Endothelial cell of umbilical vein (primary cell): ENCODE data around the gene TDRD10. TPM values are rescaled to one million over a fixed set of nuclear protein-coding genes. Genes with fewer than 3 reads are reported as not detected.

Experiments
- BruUV-seq: library from RNA; stranded (reverse); fragments of 400-500 nt; replicated peaks from 2 replicates; lab custom pipeline; 2021; lab: Mats Ljungman, UMichigan
- CTCF ChIA-PET: fragments of 300-600, 350-600 bp; sonication (Branson Sonifier 250); formaldehyde crosslinking; loops from one replicate; lab custom pipeline; 2021; ENCODE audit warnings: antibody characterized with exemption, inconsistent platforms; lab: Charles Lee
- POLR2A ChIA-PET: fragments of 300-600, 350-600 bp; sonication (Branson Sonifier 250); formaldehyde crosslinking; loops from one replicate; lab custom pipeline; 2021; ENCODE audit warnings: antibody characterized with exemption, inconsistent platforms; lab: Charles Lee
- DNase-seq: peaks from one replicate; pipeline ENCODE4 v3.0.0-alpha.2; 2011; ENCODE audit warnings: low read depth, low spot score
- FAIRE-seq: peaks from 2 replicates; lab custom pipeline; 2011; peaks lifted over from hg19 to GRCh38; lab: Jason Lieb, UNC
- H2AFZ ChIP-seq: 2 replicates; pipeline ENCODE4 v1.6.0; 2012; ENCODE audit warnings: low read depth, low read length, control low read depth, inconsistent platforms
- H3K27ac ChIP-seq: 2 replicates; pipeline ENCODE4 v1.5.1; 2011; ENCODE audit warnings: low read depth, mild to moderate bottlenecking, control low read depth, low read length, moderate library complexity; ENCODE audit not compliant: insufficient read depth
- H3K27me3 ChIP-seq, 2 experiments: 2 replicates each; pipeline versions ENCODE4 v1.6.0 to v1.6.1; 2011; ENCODE audit warnings: low read length in 2 of 2, mixed read lengths in 1 of 2; ENCODE audit not compliant: control insufficient read depth in 2 of 2, insufficient read depth in 2 of 2
- H3K36me3 ChIP-seq, 2 experiments: 2 replicates in 1 of 2; 3 replicates in 1 of 2; pipeline ENCODE4 v1.5.1; 2011; ENCODE audit warnings: low read length in 2 of 2, mild to moderate bottlenecking in 1 of 2, moderate library complexity in 1 of 2; ENCODE audit not compliant: control insufficient read depth in 2 of 2, insufficient read depth in 2 of 2; ENCODE audit errors: extremely low read depth in 1 of 2
- H3K4me1 ChIP-seq: 3 replicates; pipeline ENCODE4 v1.5.1; 2011; ENCODE audit warnings: mild to moderate bottlenecking, low read length; ENCODE audit not compliant: control insufficient read depth, insufficient read depth; ENCODE audit errors: extremely low read depth
- H3K4me2 ChIP-seq: 2 replicates; pipeline ENCODE4 v1.6.1; 2011; ENCODE audit warnings: low read length, control low read depth, mixed read lengths; ENCODE audit not compliant: insufficient read depth
- H3K4me3 ChIP-seq, 3 experiments: fragments of 200-600 bp in 1 of 3; sonication (generic), shearing (Covaris generic) in 1 of 3; replicated peaks in 1 of 3; 2 replicates each; pipeline ENCODE4 v1.5.1; 2011 to 2016; ENCODE audit warnings: control low read depth in 3 of 3, low read length in 3 of 3, mild to moderate bottlenecking in 2 of 3, inconsistent platforms in 1 of 3, low read depth in 1 of 3, moderate library complexity in 1 of 3; ENCODE audit not compliant: insufficient read depth in 1 of 3
- H3K79me2 ChIP-seq: 2 replicates; pipeline ENCODE4 v1.6.0; 2012; ENCODE audit warnings: low read length, inconsistent platforms; ENCODE audit not compliant: control insufficient read depth, insufficient read depth
- H3K9ac ChIP-seq: replicated peaks from 2 replicates; pipeline ENCODE3; 2011; ENCODE audit warnings: low read length, control low read depth; ENCODE audit not compliant: insufficient read depth; ENCODE audit errors: extremely low read depth
- H3K9me1 ChIP-seq: replicated peaks from 3 replicates; pipeline ENCODE4 v1.6.0; 2011; ENCODE audit warnings: mild to moderate bottlenecking, low read length; ENCODE audit not compliant: control insufficient read depth, insufficient read depth; ENCODE audit errors: extremely low read depth
- H3K9me3 ChIP-seq: replicated peaks from 2 replicates; pipeline ENCODE4 v1.5.1; 2012; ENCODE audit warnings: low read length, inconsistent platforms; ENCODE audit not compliant: control insufficient read depth, insufficient read depth
- H4K20me1 ChIP-seq: replicated peaks from 2 replicates; pipeline ENCODE3; 2011; ENCODE audit warnings: mild to moderate bottlenecking, low read length; ENCODE audit not compliant: control insufficient read depth, insufficient read depth; ENCODE audit errors: extremely low read depth
- EZH2 ChIP-seq: IDR thresholded peaks from 2 replicates; pipeline ENCODE4 v1.6.1; 2012; ENCODE audit warnings: borderline replicate concordance, low read depth, mild to moderate bottlenecking, moderate library complexity, low read length, inconsistent platforms; ENCODE audit not compliant: severe bottlenecking
- FOS ChIP-seq: IDR thresholded peaks from 2 replicates; pipeline ENCODE4 v1.6.1; 2011; ENCODE audit warnings: mild to moderate bottlenecking, low read length, moderate library complexity, borderline replicate concordance; ENCODE audit not compliant: insufficient read depth
- GATA2 ChIP-seq: IDR thresholded peaks from 2 replicates; pipeline ENCODE4 v1.7.0; 2011; ENCODE audit warnings: low read depth, mild to moderate bottlenecking, moderate library complexity, mixed read lengths, low read length; ENCODE audit not compliant: insufficient read length, insufficient read depth
- JUN ChIP-seq: IDR thresholded peaks from 2 replicates; pipeline ENCODE4 v1.6.1; 2011; ENCODE audit warnings: borderline replicate concordance, low read depth; ENCODE audit not compliant: insufficient read length, insufficient read depth
- MYC ChIP-seq: IDR thresholded peaks from one replicate; pipeline ENCODE4 v1.6.1; 2011; ENCODE audit warnings: mild to moderate bottlenecking, low read depth, low read length
- POLR2A ChIP-seq: IDR thresholded peaks from 2 replicates; pipeline ENCODE4 v1.6.1; 2012; ENCODE audit warnings: low read depth, mild to moderate bottlenecking, control low read depth, low read length
- POLR2AphosphoS5 ChIP-seq: IDR thresholded peaks from 2 replicates; pipeline ENCODE4 v1.6.1; 2012; ENCODE audit warnings: low read depth, mild to moderate bottlenecking, control low read depth, low read length, moderate library complexity; ENCODE audit not compliant: insufficient read depth
- dilution Hi-C: fragments of 300-500 bp; cut with MboI; formaldehyde crosslinking; loops from one replicate; pipeline ENCODE4 v1.15.0; 2019; ENCODE audit warnings: low sequenced_read_pairs; ENCODE audit not compliant: extremely low pct_ligation_motif_present
- intact Hi-C: fragments of 100-400 bp; cut with micrococcal nuclease; formaldehyde crosslinking; loops from one replicate; pipeline ENCODE4 v1.10.0; 2022
- polyA plus RNA-seq, 4 experiments: library from polyadenylated mRNA; depleted of rRNA in 3 of 4; stranded (reverse) in 3 of 4; unstranded in 1 of 4; fragments of >200 nt; gene quantifications; 2 replicates each; pipeline versions ENCODE4 v1.2.1 to v1.2.3, GENCODE V29; 2011 to 2012; ENCODE audit warnings: missing spikeins in 1 of 4
- total RNA-seq: library from RNA; stranded (reverse); gene quantifications from 2 replicates; pipeline ENCODE4 v1.2.3, GENCODE V29; 2021
- TF ChIP-seq, protein P1 (sequence below), 2 donors: IDR thresholded peaks; 1 replicate in 1 of 2; 2 replicates in 1 of 2; pipeline ENCODE4 v1.5.1; 2011; ENCODE audit warnings: low read length in 2 of 2, mild to moderate bottlenecking in 2 of 2, moderate library complexity in 2 of 2, control low read depth in 1 of 2, inconsistent platforms in 1 of 2, low read depth in 1 of 2; ENCODE audit not compliant: insufficient read depth in 1 of 2; ENCODE audit errors: extremely low read depth in 1 of 2
- TF ChIP-seq, protein P2 (sequence below): IDR thresholded peaks from 2 replicates; pipeline ENCODE4 v1.6.1; 2011; ENCODE audit not compliant: insufficient read depth, insufficient read length

The TDRD10 gene
- total and polyA plus RNA-seq, 2 donors (not counting 3 experiments of a cell fraction or from before 2014, with no cell fraction given) = 6.1 to 9.1 TPM

DNA sequence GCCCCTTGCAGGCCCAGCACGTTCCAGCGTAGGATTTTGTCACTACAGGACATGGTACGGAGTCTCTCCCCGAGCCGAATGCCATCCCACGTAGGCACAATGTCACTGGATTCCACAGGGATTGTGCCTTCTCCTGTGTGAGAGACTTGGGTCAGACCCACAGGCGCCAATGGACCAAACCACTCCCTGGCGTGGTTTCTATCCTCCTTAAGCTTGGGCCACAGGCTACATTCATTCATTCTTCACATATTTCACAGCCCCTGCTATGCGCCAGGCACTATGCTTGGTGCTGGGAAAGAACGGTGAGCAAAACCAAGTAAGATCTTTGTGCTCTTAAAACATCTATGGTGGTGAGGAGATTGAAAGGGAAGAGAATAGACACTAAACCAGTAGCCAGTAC, 84.2 kb downstream of the TDRD10 start:
- no peak overlapping the region for H3K4me2 ChIP-seq
- DNase-seq = no peak
- TF ChIP-seq MYC = no peak
- no peak overlapping the region for H3K9ac ChIP-seq
- no peaks in the 10 kb centered on the region for H3K79me2 ChIP-seq
- dilution Hi-C loops (no loop called here), intact Hi-C loops (no loop called here)
- no TSS peak for BruUV-seq
- H3K36me3 ChIP-seq = peaks cover 36 to 67% of the 10 kb centered on the region in 2 experiments
- H3K9me3 ChIP-seq = no peaks in the 10 kb centered on the region
- no peaks in the 10 kb centered on the region for H3K27me3 ChIP-seq
- peaks cover 2% of the 10 kb centered on the region for H4K20me1 ChIP-seq
- H3K4me1 ChIP-seq = peaks cover 28% of the 10 kb centered on the region
- no peak overlapping the region for H2AFZ ChIP-seq
- H3K27ac ChIP-seq = no peak overlapping the region
- no peak for FAIRE-seq
- ChIA-PET CTCF (no interaction called here), POLR2A (no interaction called here)
- H3K4me3 ChIP-seq = no peak overlapping the region
- H3K9me1 ChIP-seq = no peaks in the 10 kb centered on the region

DNA sequence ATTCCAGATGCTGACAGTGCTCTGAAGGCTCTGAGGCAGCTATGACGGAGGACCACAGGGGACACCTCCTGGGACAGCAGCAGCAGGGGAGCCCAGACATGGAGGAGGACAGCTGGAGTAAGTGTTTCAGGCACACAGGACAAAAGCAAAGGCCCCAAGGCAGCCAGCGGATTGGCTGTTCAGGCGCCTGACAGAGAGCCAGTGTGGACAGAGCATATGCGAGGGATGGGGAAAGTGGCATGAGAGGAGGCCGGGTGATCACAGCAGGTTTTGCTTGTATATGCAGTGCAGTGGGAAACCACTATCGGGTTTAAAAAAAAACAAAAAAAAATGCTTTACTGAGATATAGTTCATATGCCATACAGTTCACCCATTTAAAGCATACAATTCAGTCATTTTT, 84.6 kb downstream of the TDRD10 start:
- no peak overlapping the region for H3K9ac ChIP-seq
- H4K20me1 ChIP-seq = peaks cover 2% of the 10 kb centered on the region
- peaks cover 35 to 69% of the 10 kb centered on the region in 2 experiments for H3K36me3 ChIP-seq
- no peaks in the 10 kb centered on the region for H3K79me2 ChIP-seq
- H3K27ac ChIP-seq = no peak overlapping the region
- H3K9me3 ChIP-seq = no peaks in the 10 kb centered on the region
- intact Hi-C loops = no loop called here
- no TSS peak for BruUV-seq
- DNase-seq (no peak), FAIRE-seq (no peak)
- H3K4me2 ChIP-seq = no peak overlapping the region
- POLR2A ChIA-PET = no interaction called here
- H3K27me3 ChIP-seq = no peaks in the 10 kb centered on the region
- no peaks in the 10 kb centered on the region for H3K9me1 ChIP-seq
- dilution Hi-C loops = no loop called here
- H2AFZ ChIP-seq = no peak overlapping the region
- peaks cover 28% of the 10 kb centered on the region for H3K4me1 ChIP-seq
- CTCF ChIA-PET = no interaction called here
- H3K4me3 ChIP-seq = no peak overlapping the region
- TF ChIP-seq POLR2A (no peak), GATA2 (no peak), JUN (no peak), POLR2AphosphoS5 (no peak), FOS (no peak), MYC (no peak), EZH2 (no peak)
- TF ChIP-seq, protein P1, sequence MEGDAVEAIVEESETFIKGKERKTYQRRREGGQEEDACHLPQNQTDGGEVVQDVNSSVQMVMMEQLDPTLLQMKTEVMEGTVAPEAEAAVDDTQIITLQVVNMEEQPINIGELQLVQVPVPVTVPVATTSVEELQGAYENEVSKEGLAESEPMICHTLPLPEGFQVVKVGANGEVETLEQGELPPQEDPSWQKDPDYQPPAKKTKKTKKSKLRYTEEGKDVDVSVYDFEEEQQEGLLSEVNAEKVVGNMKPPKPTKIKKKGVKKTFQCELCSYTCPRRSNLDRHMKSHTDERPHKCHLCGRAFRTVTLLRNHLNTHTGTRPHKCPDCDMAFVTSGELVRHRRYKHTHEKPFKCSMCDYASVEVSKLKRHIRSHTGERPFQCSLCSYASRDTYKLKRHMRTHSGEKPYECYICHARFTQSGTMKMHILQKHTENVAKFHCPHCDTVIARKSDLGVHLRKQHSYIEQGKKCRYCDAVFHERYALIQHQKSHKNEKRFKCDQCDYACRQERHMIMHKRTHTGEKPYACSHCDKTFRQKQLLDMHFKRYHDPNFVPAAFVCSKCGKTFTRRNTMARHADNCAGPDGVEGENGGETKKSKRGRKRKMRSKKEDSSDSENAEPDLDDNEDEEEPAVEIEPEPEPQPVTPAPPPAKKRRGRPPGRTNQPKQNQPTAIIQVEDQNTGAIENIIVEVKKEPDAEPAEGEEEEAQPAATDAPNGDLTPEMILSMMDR (IDR thresholded peaks at IDR 0.05; ENCODE audit: extremely low read depth in 1 of 2, insufficient read depth in 1 of 2, low read depth in 1 of 2, low read length in 2 of 2) = no peak
- TF ChIP-seq, protein P2, sequence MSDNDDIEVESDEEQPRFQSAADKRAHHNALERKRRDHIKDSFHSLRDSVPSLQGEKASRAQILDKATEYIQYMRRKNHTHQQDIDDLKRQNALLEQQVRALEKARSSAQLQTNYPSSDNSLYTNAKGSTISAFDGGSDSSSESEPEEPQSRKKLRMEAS = no peak
